Vagina (tissue), 2 donors: ENCODE results near the gene DPEP3.

Experiments used
- POLR2A ChIP-seq, 2 donors: fragments of 450-650 bp; IDR thresholded peaks; one replicate each; pipeline ENCODE4 v1.6.1; 2017; ENCODE audit warnings: antibody characterized with exemption in 2 of 2, mild to moderate bottlenecking in 2 of 2, moderate library complexity in 2 of 2
- POLR2AphosphoS5 ChIP-seq, 2 donors: sonication (generic); formaldehyde crosslinking; IDR thresholded peaks; one replicate each; pipeline ENCODE4 v1.9.0; 2017; ENCODE audit warnings: antibody characterized with exemption in 2 of 2, mild to moderate bottlenecking in 2 of 2, low read depth in 1 of 2; ENCODE audit not compliant: insufficient read depth in 1 of 2
- TF ChIP-seq, protein P1 (sequence below), 3 experiments: fragments of 450-650 bp in 2 of 3; fragments of 200-600 bp in 1 of 3; sonication (generic) in 1 of 3; IDR thresholded peaks; one replicate each; pipeline ENCODE4 v1.5.1; 2017 to 2019; ENCODE audit warnings: antibody characterized with exemption in 3 of 3, mild to moderate bottlenecking in 2 of 3, moderate library complexity in 2 of 3

DNA sequence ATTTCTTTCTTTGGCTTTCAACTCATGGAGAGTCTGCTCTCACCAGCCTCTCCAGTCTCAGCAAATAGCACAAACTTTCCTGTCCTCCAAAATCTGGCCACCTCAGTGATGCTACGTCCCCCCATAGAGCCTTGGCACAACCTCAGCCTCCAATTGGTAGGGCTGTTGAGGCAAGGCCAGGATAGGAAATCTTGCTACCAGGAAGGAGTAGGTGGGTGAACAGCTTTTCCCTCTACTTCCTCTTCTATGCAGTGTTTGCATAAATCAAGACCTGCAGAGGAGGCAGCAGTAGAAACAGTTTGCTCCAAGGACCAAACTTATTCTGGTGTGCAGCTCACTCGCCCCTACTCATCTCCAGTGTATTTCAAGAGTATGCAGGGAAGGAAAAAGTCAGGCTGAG, 19.7 kb upstream of the DPEP3 start:
- TF ChIP-seq POLR2AphosphoS5 (IDR thresholded peaks at IDR 0.05; ENCODE audit: insufficient read depth in 1 of 2, low read depth in 1 of 2) (no peak), POLR2A (IDR thresholded peaks at IDR 0.05) (no peak)
- TF ChIP-seq, protein P1, sequence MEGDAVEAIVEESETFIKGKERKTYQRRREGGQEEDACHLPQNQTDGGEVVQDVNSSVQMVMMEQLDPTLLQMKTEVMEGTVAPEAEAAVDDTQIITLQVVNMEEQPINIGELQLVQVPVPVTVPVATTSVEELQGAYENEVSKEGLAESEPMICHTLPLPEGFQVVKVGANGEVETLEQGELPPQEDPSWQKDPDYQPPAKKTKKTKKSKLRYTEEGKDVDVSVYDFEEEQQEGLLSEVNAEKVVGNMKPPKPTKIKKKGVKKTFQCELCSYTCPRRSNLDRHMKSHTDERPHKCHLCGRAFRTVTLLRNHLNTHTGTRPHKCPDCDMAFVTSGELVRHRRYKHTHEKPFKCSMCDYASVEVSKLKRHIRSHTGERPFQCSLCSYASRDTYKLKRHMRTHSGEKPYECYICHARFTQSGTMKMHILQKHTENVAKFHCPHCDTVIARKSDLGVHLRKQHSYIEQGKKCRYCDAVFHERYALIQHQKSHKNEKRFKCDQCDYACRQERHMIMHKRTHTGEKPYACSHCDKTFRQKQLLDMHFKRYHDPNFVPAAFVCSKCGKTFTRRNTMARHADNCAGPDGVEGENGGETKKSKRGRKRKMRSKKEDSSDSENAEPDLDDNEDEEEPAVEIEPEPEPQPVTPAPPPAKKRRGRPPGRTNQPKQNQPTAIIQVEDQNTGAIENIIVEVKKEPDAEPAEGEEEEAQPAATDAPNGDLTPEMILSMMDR (IDR thresholded peaks at IDR 0.05), result no peak
